K562 (cell line): ENCODE measurements around the gene POMGNT1. TPM values are rescaled to one million over a fixed set of nuclear protein-coding genes. Genes with fewer than 3 reads are reported as not detected.
A peak's percentile ranks its signal among the peaks of the same experiment; 100 is the strongest.

ENCODE experiments used
- CEBPG ChIP-seq, 3 experiments: fragments of 200-800 bp in 1 of 3; sonication (Bioruptor generic) in 1 of 3; sonication (generic) in 1 of 3; formaldehyde crosslinking in 1 of 3; IDR thresholded peaks in 2 of 3; conservative IDR thresholded peaks in 1 of 3; 2 replicates each; pipeline versions ENCODE4 v1.6.1 to v1.8.0; 2016 to 2022; ENCODE audit warnings: missing compliant biosample characterization in 2 of 3, missing genetic modification characterization in 2 of 3, mild to moderate bottlenecking in 1 of 3, missing genetic modification reagents in 1 of 3
- EZH2 ChIP-seq: IDR thresholded peaks from 2 replicates; pipeline ENCODE4 v1.6.1; 2012; ENCODE audit warnings: low read depth, mild to moderate bottlenecking, inconsistent platforms, low read length, borderline replicate concordance
- MCM2 ChIP-seq: fragments of 450-650 bp; IDR thresholded peaks from 2 replicates; pipeline ENCODE4 v1.6.1; 2017; ENCODE audit warnings: low read depth, mild to moderate bottlenecking
- MLX ChIP-seq, 2 experiments: fragments of 450-650 bp in 1 of 2; sonication (generic) in 1 of 2; formaldehyde crosslinking; conservative IDR thresholded peaks; 2 replicates each; pipeline versions ENCODE4 v1.4.0 to v1.8.1; 2020 to 2022; ENCODE audit warnings: mild to moderate bottlenecking in 1 of 2, missing genetic modification reagents in 1 of 2
- MNT ChIP-seq, 2 experiments: fragments of 450-650 bp; conservative IDR thresholded peaks; 2 replicates each; pipeline ENCODE4 v1.6.1; 2017; ENCODE audit warnings: mild to moderate bottlenecking in 2 of 2, moderate library complexity in 2 of 2
- NFXL1 ChIP-seq: fragments of 450-650 bp; formaldehyde crosslinking; IDR thresholded peaks from 2 replicates; pipeline ENCODE4 v1.4.0; 2021; ENCODE audit warnings: mild to moderate bottlenecking
- PTRF ChIP-seq: fragments of 450-650 bp; IDR thresholded peaks from 2 replicates; pipeline ENCODE4 v1.6.1; 2016; ENCODE audit warnings: mild to moderate bottlenecking, missing genetic modification characterization, missing compliant biosample characterization
- ZBTB34 ChIP-seq: fragments of 250-450 bp; sonication (Bioruptor Pico); IDR thresholded peaks from 2 replicates; pipeline ENCODE4 v1.8.0; 2021; ENCODE audit warnings: mild to moderate bottlenecking, moderate library complexity
- ZBTB43 ChIP-seq: sonication (generic); formaldehyde crosslinking; IDR thresholded peaks from 2 replicates; pipeline ENCODE4 v1.8.0; 2023; ENCODE audit warnings: mild to moderate bottlenecking, missing genetic modification reagents
- ZBTB49 ChIP-seq: sonication (generic); formaldehyde crosslinking; IDR thresholded peaks from 2 replicates; pipeline ENCODE4 v1.8.0; 2022; ENCODE audit warnings: missing genetic modification reagents, mild to moderate bottlenecking, borderline replicate concordance
- ZC3H8 ChIP-seq: fragments of 450-650 bp; IDR thresholded peaks from 2 replicates; pipeline ENCODE4 v1.6.1; 2017
- ZNF639 ChIP-seq, 2 experiments: fragments of 200-800 bp in 1 of 2; sonication (Bioruptor generic) in 1 of 2; sonication (generic) in 1 of 2; formaldehyde crosslinking in 1 of 2; IDR thresholded peaks in 1 of 2; conservative IDR thresholded peaks in 1 of 2; 2 replicates each; pipeline versions ENCODE4 v1.5.0 to v1.6.1; 2016 to 2020; ENCODE audit warnings: missing compliant biosample characterization in 1 of 2, missing genetic modification characterization in 1 of 2, missing genetic modification reagents in 1 of 2
- polyA plus RNA-seq, 8 experiments: library from polyadenylated mRNA; depleted of rRNA in 4 of 8; stranded (reverse) in 5 of 8; unstranded in 3 of 8; fragments of >200 nt; fragmentation: Nextera tagmentation in 2 of 8; fragmentation: Illumina TruSeq in 1 of 8; extraction: Ambion mirVana in 2 of 8; extraction: Trizol in 1 of 8; gene quantifications; 2 replicates each; pipeline versions ENCODE4 v1.2.1 to v1.2.3, GENCODE V29; 2011 to 2014; ENCODE audit warnings: inconsistent platforms in 1 of 8, missing spikeins in 1 of 8
- total RNA-seq, 7 experiments: library from RNA; depleted of rRNA in 6 of 7; stranded (reverse); fragments of >200 nt in 6 of 7; fragmentation: Illumina TruSeq in 2 of 7; extraction: Trizol in 2 of 7; gene quantifications; 2 replicates each; pipeline versions ENCODE4 v1.2.1 to v1.2.3, GENCODE V29; 2011 to 2021; ENCODE audit warnings: low replicate concordance in 1 of 7

The POMGNT1 gene
- total and polyA plus RNA-seq, 9 of the 15 experiments (the other 6 are each of a cell fraction or from before 2014, with no cell fraction given) = 14.1 to 58.9 (median 37.8) TPM

- TF ChIP-seq ZBTB49 (CRISPR knock-in tag) (no peak), ZNF639 (CRISPR knock-in tag; conservative IDR thresholded peaks at IDR 0.05 in 1 of 2, IDR thresholded peaks at IDR 0.05 in 1 of 2) (peak in 1 of 2 experiments; percentile 92; a peak in 2 of 4 replicates), MCM2 (no peak), MNT (conservative IDR thresholded peaks at IDR 0.05) (peak; percentile 53 to 86; a peak in 3 of 4 replicates), PTRF (tag) (no peak), MLX (CRISPR knock-in tag; conservative IDR thresholded peaks at IDR 0.05) (no peak), EZH2 (no peak), ZBTB43 (CRISPR knock-in tag) (0 out of 2 replicates have a peak, but pooled peaks have one; percentile 68), ZBTB34 (no peak), ZC3H8 (no peak), CEBPG (CRISPR knock-in tag; IDR thresholded peaks at IDR 0.05) (no peak), CEBPG (tag; conservative IDR thresholded peaks at IDR 0.05 in 1 of 2, IDR thresholded peaks at IDR 0.05 in 1 of 2) (no peak; a peak in 1 of 4 replicates), NFXL1 (CRISPR knock-in tag) (no peak)
Measured at GRCh38 chr1:46158312-46159281, 39.6 kb downstream of the POMGNT1 start (continued).
